Fibroblast of mammary gland (primary cell): Measurements from ENCODE around the gene PIGA.

Experiments used
- DNase-seq: peaks from one replicate; pipeline ENCODE4 v3.0.0-alpha.2; 2010; ENCODE audit warnings: low read depth
- H3K4me3 ChIP-seq: 2 replicates; pipeline ENCODE4 v1.5.1; 2011; ENCODE audit warnings: low read depth, mild to moderate bottlenecking, low read length, moderate library complexity; ENCODE audit not compliant: control insufficient read depth
- TF ChIP-seq, protein P1 (sequence below): conservative IDR thresholded peaks from 2 replicates; pipeline ENCODE4 v1.5.1; 2011; ENCODE audit warnings: low read depth, low read length, inconsistent platforms; ENCODE audit not compliant: control insufficient read depth, insufficient read depth

The PIGA gene

DNA sequence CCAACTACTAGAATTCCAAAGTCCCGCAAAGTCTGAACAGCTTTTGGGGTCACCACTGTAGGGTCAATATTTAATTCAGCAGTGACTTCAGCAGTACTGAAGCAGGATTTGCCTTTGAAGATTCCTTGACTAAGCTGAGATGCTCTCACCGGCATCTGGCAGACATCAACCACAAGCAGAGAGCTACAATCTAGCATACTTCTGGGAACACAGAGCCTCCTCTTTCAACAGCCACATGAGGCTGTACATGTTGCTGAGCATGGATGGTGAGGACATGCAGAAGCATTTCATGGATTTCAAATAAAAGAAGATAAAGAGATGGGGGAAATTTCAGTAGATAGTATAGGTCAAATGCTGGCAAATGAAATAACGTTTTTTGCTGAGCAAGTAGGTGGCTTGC, 13.3 kb downstream of the PIGA start:
- TF ChIP-seq, protein P1, sequence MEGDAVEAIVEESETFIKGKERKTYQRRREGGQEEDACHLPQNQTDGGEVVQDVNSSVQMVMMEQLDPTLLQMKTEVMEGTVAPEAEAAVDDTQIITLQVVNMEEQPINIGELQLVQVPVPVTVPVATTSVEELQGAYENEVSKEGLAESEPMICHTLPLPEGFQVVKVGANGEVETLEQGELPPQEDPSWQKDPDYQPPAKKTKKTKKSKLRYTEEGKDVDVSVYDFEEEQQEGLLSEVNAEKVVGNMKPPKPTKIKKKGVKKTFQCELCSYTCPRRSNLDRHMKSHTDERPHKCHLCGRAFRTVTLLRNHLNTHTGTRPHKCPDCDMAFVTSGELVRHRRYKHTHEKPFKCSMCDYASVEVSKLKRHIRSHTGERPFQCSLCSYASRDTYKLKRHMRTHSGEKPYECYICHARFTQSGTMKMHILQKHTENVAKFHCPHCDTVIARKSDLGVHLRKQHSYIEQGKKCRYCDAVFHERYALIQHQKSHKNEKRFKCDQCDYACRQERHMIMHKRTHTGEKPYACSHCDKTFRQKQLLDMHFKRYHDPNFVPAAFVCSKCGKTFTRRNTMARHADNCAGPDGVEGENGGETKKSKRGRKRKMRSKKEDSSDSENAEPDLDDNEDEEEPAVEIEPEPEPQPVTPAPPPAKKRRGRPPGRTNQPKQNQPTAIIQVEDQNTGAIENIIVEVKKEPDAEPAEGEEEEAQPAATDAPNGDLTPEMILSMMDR, result no peak
- H3K4me3 ChIP-seq, result no peak overlapping the region
- DNase-seq, result no peak

DNA sequence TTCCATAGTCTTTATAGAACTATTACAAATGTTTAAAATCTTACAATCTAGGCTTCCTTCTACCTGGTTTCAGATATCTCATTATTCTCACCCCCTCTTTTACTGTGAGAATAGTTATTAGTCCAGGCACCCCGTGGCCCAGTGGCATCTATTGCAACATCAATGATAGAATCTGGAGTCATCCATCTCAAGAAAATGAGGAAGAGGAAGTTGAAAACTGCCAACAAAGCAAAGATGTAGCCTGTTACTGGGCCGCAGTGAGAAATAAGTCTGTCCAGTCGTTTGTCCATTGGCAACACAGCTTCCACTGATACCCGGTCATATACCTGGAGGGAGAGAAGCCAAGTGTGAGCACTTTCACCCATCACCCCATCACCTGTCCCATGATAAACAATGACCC, 13.9 kb downstream of the PIGA start:
- no peak overlapping the region for H3K4me3 ChIP-seq
- TF ChIP-seq, protein P1, result no peak
- no peak for DNase-seq

DNA sequence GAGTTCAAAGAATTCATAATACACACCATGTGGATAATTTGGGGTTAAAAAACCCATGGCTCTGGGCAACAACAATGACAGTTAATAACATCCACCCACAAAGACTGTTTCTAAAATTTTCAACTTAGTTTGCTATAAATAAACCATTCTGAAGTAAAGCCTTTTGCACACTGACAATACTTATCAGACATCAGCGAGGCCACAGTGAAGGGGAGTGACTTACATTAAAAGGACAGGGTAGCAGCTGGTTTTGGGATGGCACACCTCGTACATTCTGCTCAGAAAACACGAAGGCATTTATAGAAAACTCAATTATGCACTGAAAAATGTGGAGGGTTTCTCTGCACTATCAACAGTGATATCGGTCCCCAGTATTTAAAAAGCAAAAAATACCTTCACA, 15.0 kb downstream of the PIGA start:
- TF ChIP-seq, protein P1, result no peak
- no peak overlapping the region for H3K4me3 ChIP-seq
- no peak for DNase-seq

DNA sequence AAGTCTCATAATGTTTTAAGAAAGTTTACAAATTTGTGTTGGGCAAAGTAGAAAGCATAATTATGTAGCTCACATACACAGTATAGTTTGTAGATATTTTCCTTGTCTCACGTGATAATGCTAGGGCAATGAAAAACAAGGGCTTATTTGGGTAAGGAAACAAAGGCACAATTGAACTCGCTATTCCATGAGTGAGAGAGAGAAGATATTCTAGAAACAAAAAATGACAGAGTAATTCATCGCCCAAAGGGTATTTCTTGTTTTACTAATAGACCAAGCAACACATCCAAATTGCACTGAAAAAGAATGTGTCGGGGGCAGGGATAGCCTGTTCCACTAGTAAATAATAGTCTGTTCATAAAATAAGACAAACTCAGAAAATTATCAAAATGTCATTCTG, 16.2 kb downstream of the PIGA start:
- TF ChIP-seq, protein P1, result no peak
- DNase-seq, result no peak
- H3K4me3 ChIP-seq, result no peak overlapping the region

GRCh38 chrX:15315509-15315908, 19.8 kb downstream of the PIGA start, which contains the start of gene ASB11:
Gene ASB11, minus strand, starts transcription at chrX:15315640. Its CDS starts 35 bp downstream, at chrX:15315605.
- DNase-seq, result no peak
- TF ChIP-seq, protein P1, result no peak
- no peak within 1 kb of the TSS for H3K4me3 ChIP-seq

- H3K4me3 ChIP-seq, result no peak overlapping the region
- DNase-seq, result no peak
- TF ChIP-seq, protein P1, result no peak
These were observed 20.9 kb downstream of the PIGA start for GRCh38 chrX:15314472-15314871.

GRCh38 chrX:15311119-15311518, 24.2 kb downstream of the PIGA start:
- no peak overlapping the region for H3K4me3 ChIP-seq
- TF ChIP-seq, protein P1, result no peak
- no peak for DNase-seq
